IMR-90 (cell line): Measurements from ENCODE around the gene REXO5. TPM values are rescaled to one million over a fixed set of nuclear protein-coding genes. Genes with fewer than 3 reads are reported as not detected.

Experiments used
- ATAC-seq: fragments of 200-7000 bp; cut with Tn5 transposase; 2 replicates; pipeline ENCODE4 v1.9.1; 2020; ENCODE audit warnings: low read depth, mild to moderate bottlenecking, moderate library complexity
- BruUV-seq: library from RNA; stranded (reverse); fragments of 400-500 nt; replicated peaks from 2 replicates; lab custom pipeline; 2021; lab: Mats Ljungman, UMichigan
- CTCF ChIA-PET: fragments of 300-600 bp; formaldehyde crosslinking; extraction: SDS; loops from one replicate; lab custom pipeline; 2021; ENCODE audit warnings: antibody characterized with exemption; lab: Yijun Ruan, JAX
- POLR2A ChIA-PET: fragments of 300-600 bp; sonication (Branson Sonifier 250); formaldehyde crosslinking; loops from one replicate; lab custom pipeline; 2022; ENCODE audit warnings: antibody characterized with exemption; ENCODE audit not compliant: unreplicated experiment; lab: Charles Lee
- DNase-seq: peaks from one replicate; pipeline ENCODE4 v3.0.0; 2013
- H2AFZ ChIP-seq: replicated peaks from 2 replicates; pipeline ENCODE3; 2013; ENCODE audit warnings: low read length, mild to moderate bottlenecking; ENCODE audit not compliant: poor library complexity
- H2AK5ac ChIP-seq: 2 replicates; pipeline ENCODE4 v1.6.1; 2013; ENCODE audit warnings: low read depth, low read length, inconsistent platforms
- H2AK9ac ChIP-seq: replicated peaks from 2 replicates; pipeline ENCODE3; 2013; ENCODE audit warnings: mild to moderate bottlenecking, low read depth, low read length, moderate library complexity; ENCODE audit not compliant: poor library complexity
- H2BK120ac ChIP-seq: 2 replicates; pipeline ENCODE4 v1.6.1; 2013; ENCODE audit warnings: low read depth, low read length, inconsistent platforms
- H2BK15ac ChIP-seq: 3 replicates; pipeline ENCODE4 v1.6.1; 2013; ENCODE audit warnings: low read depth, low read length, inconsistent platforms
- H2BK20ac ChIP-seq: 2 replicates; pipeline ENCODE4 v1.6.1; 2013; ENCODE audit warnings: low read depth, mild to moderate bottlenecking, inconsistent platforms, low read length, moderate library complexity
- H2BK5ac ChIP-seq: 2 replicates; pipeline ENCODE4 v1.6.1; 2013; ENCODE audit warnings: mild to moderate bottlenecking, low read depth, low read length, inconsistent platforms; ENCODE audit not compliant: poor library complexity, severe bottlenecking
- H3K14ac ChIP-seq: replicated peaks from 2 replicates; pipeline ENCODE4 v1.6.1; 2013; ENCODE audit warnings: low read depth, low read length, inconsistent platforms
- H3K18ac ChIP-seq: 2 replicates; pipeline ENCODE4 v1.6.1; 2013; ENCODE audit warnings: low read depth, low read length, control low read depth
- H3K23ac ChIP-seq: 2 replicates; pipeline ENCODE4 v1.6.1; 2013; ENCODE audit warnings: low read depth, low read length, inconsistent platforms
- H3K27ac ChIP-seq: 2 replicates; pipeline ENCODE4 v1.5.1; 2013; ENCODE audit warnings: mild to moderate bottlenecking, control low read depth, low read length; ENCODE audit not compliant: insufficient read depth
- H3K27me3 ChIP-seq: 2 replicates; pipeline ENCODE4 v1.6.1; 2013; ENCODE audit warnings: low read length; ENCODE audit not compliant: control insufficient read depth, insufficient read depth
- H3K36me3 ChIP-seq: 2 replicates; pipeline ENCODE4 v1.6.1; 2013; ENCODE audit warnings: low read length, mixed read lengths; ENCODE audit not compliant: control insufficient read depth, insufficient read depth
- H3K4ac ChIP-seq: 2 replicates; pipeline ENCODE4 v1.6.1; 2013; ENCODE audit warnings: low read depth, low read length, inconsistent platforms
- H3K4me1 ChIP-seq: 2 replicates; pipeline ENCODE4 v1.6.1; 2013; ENCODE audit warnings: low read length, mixed read lengths; ENCODE audit not compliant: control insufficient read depth, insufficient read depth
- H3K4me2 ChIP-seq: 2 replicates; pipeline ENCODE4 v1.6.1; 2013; ENCODE audit warnings: low read depth, mild to moderate bottlenecking, control low read depth, low read length, moderate library complexity
- H3K4me3 ChIP-seq: 2 replicates; pipeline ENCODE4 v1.5.1; 2013; ENCODE audit warnings: low read depth, mild to moderate bottlenecking, control low read depth, low read length, moderate library complexity; ENCODE audit not compliant: insufficient read depth
- H3K56ac ChIP-seq: 2 replicates; pipeline ENCODE4 v1.6.1; 2013; ENCODE audit warnings: low read length, inconsistent platforms; ENCODE audit not compliant: insufficient read depth; ENCODE audit errors: extremely low read depth
- H3K79me1 ChIP-seq, 2 experiments: 2 replicates each; pipeline ENCODE4 v1.6.1; 2013; ENCODE audit warnings: low read length in 2 of 2, inconsistent platforms in 1 of 2, low read depth in 1 of 2
- H3K9ac ChIP-seq: 2 replicates; pipeline ENCODE4 v1.6.1; 2013; ENCODE audit warnings: low read depth, low read length, control low read depth
- H3K9me1 ChIP-seq: 2 replicates; pipeline ENCODE4 v1.6.1; 2013; ENCODE audit warnings: low read length, inconsistent platforms; ENCODE audit not compliant: insufficient read depth
- H3K9me3 ChIP-seq: 2 replicates; pipeline ENCODE4 v1.6.1; 2013; ENCODE audit warnings: low read length; ENCODE audit not compliant: control insufficient read depth, insufficient read depth
- H4K20me1 ChIP-seq: 2 replicates; pipeline ENCODE4 v1.6.1; 2013; ENCODE audit warnings: low read length, inconsistent platforms; ENCODE audit not compliant: insufficient read depth
- H4K5ac ChIP-seq: 2 replicates; pipeline ENCODE4 v1.6.1; 2013; ENCODE audit warnings: mild to moderate bottlenecking, low read depth, low read length, control low read depth
- H4K8ac ChIP-seq, 2 experiments: 2 replicates each; pipeline ENCODE4 v1.6.1; 2013; ENCODE audit warnings: low read depth in 2 of 2, low read length in 2 of 2, control low read depth in 1 of 2, inconsistent platforms in 1 of 2
- H4K91ac ChIP-seq: 2 replicates; pipeline ENCODE4 v1.6.1; 2013; ENCODE audit warnings: low read depth, low read length, inconsistent platforms; ENCODE audit not compliant: insufficient read depth
- CHD1 ChIP-seq: IDR thresholded peaks from 2 replicates; pipeline ENCODE4 v1.6.1; 2012; ENCODE audit warnings: low read depth, low read length, improper control_type of control experiment
- ELK1 ChIP-seq: fragments of 150-350 bp; IDR thresholded peaks from 2 replicates; pipeline ENCODE4 v1.6.1; 2016; ENCODE audit warnings: low read depth, mild to moderate bottlenecking, low read length, moderate library complexity, borderline replicate concordance
- MAFK ChIP-seq: IDR thresholded peaks from 2 replicates; pipeline ENCODE4 v1.6.1; 2012; ENCODE audit warnings: low read depth, low read length, improper control_type of control experiment
- NFE2L2 ChIP-seq: fragments of 150-350 bp; IDR thresholded peaks from 2 replicates; pipeline ENCODE4 v1.6.1; 2016; ENCODE audit warnings: low read depth, mild to moderate bottlenecking, low read length
- POLR2A ChIP-seq: IDR thresholded peaks from 2 replicates; pipeline ENCODE4 v1.6.1; 2012; ENCODE audit warnings: mild to moderate bottlenecking, low read depth, low read length
- RCOR1 ChIP-seq: IDR thresholded peaks from 2 replicates; pipeline ENCODE4 v1.6.1; 2012; ENCODE audit warnings: mild to moderate bottlenecking, low read length, improper control_type of control experiment; ENCODE audit not compliant: insufficient replicate concordance
- RFX5 ChIP-seq: IDR thresholded peaks from 2 replicates; pipeline ENCODE4 v1.8.0; 2012; ENCODE audit warnings: low read depth, mild to moderate bottlenecking, low read length, moderate library complexity
- WGBS, 2 experiments: methylation state at CpG; one replicate each; pipeline versions ENCODE4 v1.1.5 to v1.1.7; 2013; ENCODE audit warnings: missing lambda C conversion rate in 2 of 2; ENCODE audit not compliant: insufficient read length in 1 of 2; ENCODE audit errors: extremely low coverage in 2 of 2; 5-methylcytosine and 5-hydroxymethylcytosine counted together
- dilution Hi-C: fragments of 300-500 bp; cut with HindIII; formaldehyde crosslinking; loops from one replicate; pipeline ENCODE4 v1.14.3; 2018; ENCODE audit warnings: low sequenced_read_pairs; ENCODE audit not compliant: unreplicated experiment
- in situ Hi-C: fragments of 300-500 bp; cut with MboI; formaldehyde crosslinking; loops from 3 replicates; pipeline ENCODE4 v1.14.3; 2019; ENCODE audit warnings: low sequenced_read_pairs, inconsistent platforms, mixed read lengths
- intact Hi-C: fragments of 100-400 bp; cut with micrococcal nuclease; formaldehyde crosslinking; loops from 2 replicates; pipeline ENCODE4 v1.10.0; 2022
- polyA plus RNA-seq, 3 experiments: library from polyadenylated mRNA; depleted of rRNA; stranded (reverse); fragments of >200 nt; gene quantifications; 2 replicates each; pipeline ENCODE4 v1.2.3, GENCODE V29; 2012; ENCODE audit warnings: low replicate concordance in 1 of 3
- total RNA-seq: library from RNA; depleted of rRNA; stranded (reverse); fragments of >200 nt; gene quantifications from 2 replicates; pipeline ENCODE4 v1.2.3, GENCODE V29; 2012

The REXO5 gene
- total and polyA plus RNA-seq, 2 of the 4 experiments (the other 2 are of a cell fraction) = 3.7 to 7.0 TPM

- H2BK5ac ChIP-seq = no peak overlapping the region
- H4K91ac ChIP-seq = no peak overlapping the region
- no peak overlapping the region for H3K27ac ChIP-seq
- H3K9me3 ChIP-seq = no peaks in the 10 kb centered on the region
- no peaks in the 10 kb centered on the region for H3K36me3 ChIP-seq
- peak overlapping the region; percentile 65 for H3K23ac ChIP-seq
- dilution Hi-C loops = no loop called here
- peak overlapping the region; percentile 18; the same call in 1 of the 2 replicates for H4K5ac ChIP-seq
- H3K4me2 ChIP-seq = no peak overlapping the region
- no peak overlapping the region for H2AK9ac ChIP-seq
- TF ChIP-seq CHD1 (no peak), MAFK (no peak), RCOR1 (no peak), RFX5 (no peak), POLR2A (no peak), NFE2L2 (no peak), ELK1 (no peak)
- H4K8ac ChIP-seq = 0 out of 4 replicates have a peak overlapping the region, but pooled peaks of 1 of the 2 experiments have one; percentile 6
- H3K79me1 ChIP-seq = peaks cover 48 to 98% of the 10 kb centered on the region in 2 experiments
- no peak overlapping the region for H3K4ac ChIP-seq
- H3K4me1 ChIP-seq = peaks cover 20% of the 10 kb centered on the region
- no peak overlapping the region for H3K4me3 ChIP-seq
- in situ Hi-C loops = no loop called here
- 60% methylated on average over 1 of the region's 2 CpGs; no CpG with 5 or more reads in 1 of the 2 experiments for WGBS, 2 experiments
- intact Hi-C loops = no loop called here
- no TSS peak for BruUV-seq
- H3K18ac ChIP-seq = no peak overlapping the region
- H3K9me1 ChIP-seq = peaks cover 44% of the 10 kb centered on the region
- H2AK5ac ChIP-seq = no peak overlapping the region
- ChIA-PET CTCF (no interaction called here), POLR2A (no interaction called here)
- ATAC-seq (no peak), DNase-seq (no peak)
- no peak overlapping the region for H2BK15ac ChIP-seq
- H2AFZ ChIP-seq = no peak overlapping the region
- H2BK120ac ChIP-seq = no peak overlapping the region
- no peak overlapping the region for H2BK20ac ChIP-seq
- no peak overlapping the region for H3K9ac ChIP-seq
- peaks cover 48% of the 10 kb centered on the region for H4K20me1 ChIP-seq
- no peak overlapping the region for H3K14ac ChIP-seq
- no peak overlapping the region for H3K56ac ChIP-seq
- no peaks in the 10 kb centered on the region for H3K27me3 ChIP-seq
These were observed 63.9 kb downstream of the REXO5 start for GRCh38 chr16:20870122-20870820.
